NK-92 (cell line): ENCODE data around the gene LENEP.
"Not testable (repeated sequence)": the region's sequence is repeated elsewhere in the genome, so short reads cannot be mapped to it uniquely, and the experiment has no call there.

ENCODE experiments used
- DNase-seq: peaks from one replicate; lab custom pipeline; 2025; ENCODE audit not compliant: unreplicated experiment; lab: John Stamatoyannopoulos, UW

The LENEP gene

GRCh38 chr1:154974808-154975408, 18.5 kb upstream of the LENEP start:
- peak; percentile 81 for DNase-seq

GRCh38 chr1:154975409-154976059, 17.9 kb upstream of the LENEP start:
- no peak for DNase-seq

- not testable (repeated sequence) for DNase-seq
These were observed 15.6 kb upstream of the LENEP start for GRCh38 chr1:154977762-154978161.

GRCh38 chr1:154978360-154978759, 15.0 kb upstream of the LENEP start:
- no peak for DNase-seq

GRCh38 chr1:154982341-154982740, 11.0 kb upstream of the LENEP start:
- DNase-seq: no peak

GRCh38 chr1:154982897-154983648, 10.3 kb upstream of the LENEP start, which contains the start of gene FLAD1:
FLAD1 (plus strand) TSS chr1:154983344; CDS start chr1:154983695, 351 bp downstream.
- DNase-seq: peak; percentile 80

- DNase-seq: no peak
These were observed 9.5 kb upstream of the LENEP start for GRCh38 chr1:154983776-154984466.

GRCh38 chr1:154986736-154987135, 6.7 kb upstream of the LENEP start:
- not testable (repeated sequence) for DNase-seq

GRCh38 chr1:154987326-154987725, 6.1 kb upstream of the LENEP start:
- no peak for DNase-seq

GRCh38 chr1:154988058-154988954, 5.1 kb upstream of the LENEP start:
- DNase-seq: no peak

- no peak for DNase-seq
These were observed 4.1 kb upstream of the LENEP start for GRCh38 chr1:154989195-154989860.

- no peak for DNase-seq
These were observed 3.1 kb upstream of the LENEP start for GRCh38 chr1:154990276-154990675.

GRCh38 chr1:154992721-154993571, 440 bp upstream of the LENEP start:
- DNase-seq: no peak

- no peak for DNase-seq
These were observed 842 bp downstream of the LENEP start for GRCh38 chr1:154994269-154994587.

- DNase-seq: no peak
These were observed 1.2 kb downstream of the LENEP start for GRCh38 chr1:154994591-154994990.

GRCh38 chr1:154995301-154995983, 2.1 kb downstream of the LENEP start:
- not testable (repeated sequence) for DNase-seq

GRCh38 chr1:154996966-154997701, 3.7 kb downstream of the LENEP start:
- DNase-seq: no peak

GRCh38 chr1:154998201-154998780, 4.9 kb downstream of the LENEP start:
- DNase-seq: no peak
